GM21423 (cell line): ENCODE data around the gene APOL2.
"Not testable (repeated sequence)": the region's sequence is repeated elsewhere in the genome, so short reads cannot be mapped to it uniquely, and the experiment has no call there.

Experiments used
- ATAC-seq: cut with Tn5 transposase; IDR thresholded peaks from one replicate; pipeline ENCODE4 v1.9.1; 2021; ENCODE audit warnings: mild to moderate bottlenecking, moderate library complexity; ENCODE audit not compliant: unreplicated experiment

The APOL2 gene

GRCh38 chr22:36225333-36225922 lies 13.9 kb downstream of the APOL2 start:
- no peak for ATAC-seq

- ATAC-seq, result no peak
Measured at GRCh38 chr22:36224245-36224644, 15.1 kb downstream of the APOL2 start.

GRCh38 chr22:36223504-36223903 lies 15.8 kb downstream of the APOL2 start:
- ATAC-seq, result no peak

DNA sequence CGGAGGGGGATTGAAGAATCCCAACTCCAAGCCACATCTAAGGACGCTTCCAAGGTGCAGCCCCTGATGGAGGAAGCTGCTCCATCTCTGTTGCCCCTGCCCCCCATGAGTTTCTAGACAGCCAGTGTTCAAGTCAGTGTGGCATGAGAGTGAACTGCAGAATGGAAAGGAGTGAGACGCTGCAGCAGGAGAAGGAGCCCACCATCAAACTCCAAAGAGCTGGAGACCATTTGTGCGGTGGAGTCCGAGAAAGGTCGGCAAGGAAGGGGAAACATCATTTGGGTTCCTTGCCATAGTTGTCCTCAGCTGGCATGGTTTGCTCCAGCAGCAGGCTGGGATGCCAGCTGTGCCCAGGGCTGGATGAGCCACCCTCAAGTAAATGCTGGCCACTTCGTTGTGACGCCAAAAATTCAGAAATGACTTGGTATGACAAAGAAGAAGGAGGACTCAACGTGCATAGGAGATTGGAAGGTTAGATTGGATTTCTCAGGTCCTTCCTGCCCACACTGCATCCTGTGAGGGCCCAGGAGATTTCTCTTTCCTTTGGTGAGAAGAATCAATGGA lies 16.4 kb downstream of the APOL2 start:
- ATAC-seq, result no peak

DNA sequence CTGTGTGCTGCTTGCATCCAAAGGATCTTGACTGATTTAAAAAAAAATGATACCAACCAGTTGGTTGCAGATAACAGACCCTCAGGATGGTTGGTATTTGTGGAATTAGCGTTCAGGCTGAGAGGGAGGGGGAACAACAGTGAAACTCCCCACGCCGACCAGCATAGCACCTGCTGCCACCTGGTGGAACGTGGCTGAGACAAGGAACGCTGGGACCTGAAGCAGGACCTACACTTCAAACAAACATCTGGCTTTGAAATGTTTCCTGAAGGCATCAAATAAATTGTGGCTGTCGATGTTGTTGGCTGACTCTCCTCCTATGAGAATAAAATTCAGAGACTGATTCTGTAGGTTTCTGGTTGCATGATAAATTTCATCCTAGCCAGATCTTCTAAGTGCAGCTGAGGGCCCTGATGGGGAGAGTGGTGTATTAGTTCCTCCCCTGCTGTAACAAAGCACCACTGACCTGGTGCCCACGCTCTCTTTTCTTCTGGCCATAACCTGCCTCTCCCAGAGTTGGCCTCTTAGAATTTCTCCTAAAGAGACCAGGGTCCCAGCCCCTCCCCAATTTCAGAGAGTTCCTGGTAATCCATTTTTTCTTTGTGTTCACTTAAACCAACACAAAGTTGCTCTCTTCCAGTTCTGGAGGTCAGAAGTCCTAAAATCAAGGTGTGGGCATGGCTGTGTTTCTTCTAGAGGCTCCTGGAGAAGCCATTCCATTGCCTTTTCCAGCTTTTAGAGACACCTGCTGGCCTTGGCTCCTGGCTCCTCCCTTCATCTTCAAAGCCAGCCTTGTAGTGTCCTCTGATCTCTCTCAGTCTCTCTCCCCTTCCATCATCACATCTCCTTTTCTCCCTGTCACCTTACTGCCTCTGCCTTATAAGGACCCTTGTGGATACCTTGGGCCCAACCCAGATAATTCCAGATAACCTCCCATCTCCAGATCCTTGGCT lies 17.3 kb downstream of the APOL2 start:
- no peak for ATAC-seq

- ATAC-seq, result no peak
Measured at GRCh38 chr22:36220451-36220921, 18.8 kb downstream of the APOL2 start.

DNA sequence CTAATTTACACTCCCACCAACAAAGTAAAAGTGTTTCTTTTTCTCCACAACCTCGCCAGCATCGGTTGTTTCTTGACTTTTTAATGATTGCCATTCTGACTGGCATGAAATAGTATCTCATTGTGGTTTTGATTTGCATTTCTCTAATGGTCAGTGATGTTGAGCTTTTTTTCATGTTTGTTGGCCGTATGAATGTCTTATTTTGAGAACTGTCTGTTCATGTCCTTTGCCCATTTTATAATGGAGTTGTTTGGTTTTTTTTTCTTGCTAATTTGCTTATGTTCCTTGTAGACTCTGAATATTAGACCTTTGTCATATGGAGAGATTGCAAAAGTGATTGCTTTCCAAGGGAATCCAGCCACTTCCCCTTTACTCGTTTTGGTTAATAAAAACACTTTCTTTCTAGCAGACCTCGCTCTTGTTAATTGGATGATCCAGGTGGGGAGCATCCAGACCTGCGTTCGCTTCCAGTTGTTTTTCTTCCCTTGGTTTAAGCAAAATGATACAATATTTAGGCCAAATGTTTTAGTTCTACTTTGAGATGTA lies 20.6 kb downstream of the APOL2 start:
- ATAC-seq, result no peak

DNA sequence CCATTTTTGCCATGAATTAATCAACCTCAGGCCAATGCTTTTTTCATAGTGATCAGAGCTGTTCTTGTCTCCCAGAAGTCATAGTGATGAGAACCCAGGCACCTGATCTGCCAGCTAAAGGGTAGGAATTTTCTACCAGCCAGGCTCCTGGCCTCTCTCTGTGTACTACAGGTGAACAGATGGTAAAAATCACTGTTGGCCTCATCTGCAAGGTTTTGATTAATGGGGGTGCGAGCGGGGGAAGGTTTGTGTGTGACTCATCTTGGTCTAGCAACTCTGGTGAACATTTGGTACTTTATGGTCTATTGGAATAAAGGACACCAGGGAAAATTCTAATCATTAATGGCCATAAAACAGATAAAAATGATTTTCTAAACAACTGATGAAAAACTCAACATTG lies 23.3 kb downstream of the APOL2 start:
- no peak for ATAC-seq

DNA sequence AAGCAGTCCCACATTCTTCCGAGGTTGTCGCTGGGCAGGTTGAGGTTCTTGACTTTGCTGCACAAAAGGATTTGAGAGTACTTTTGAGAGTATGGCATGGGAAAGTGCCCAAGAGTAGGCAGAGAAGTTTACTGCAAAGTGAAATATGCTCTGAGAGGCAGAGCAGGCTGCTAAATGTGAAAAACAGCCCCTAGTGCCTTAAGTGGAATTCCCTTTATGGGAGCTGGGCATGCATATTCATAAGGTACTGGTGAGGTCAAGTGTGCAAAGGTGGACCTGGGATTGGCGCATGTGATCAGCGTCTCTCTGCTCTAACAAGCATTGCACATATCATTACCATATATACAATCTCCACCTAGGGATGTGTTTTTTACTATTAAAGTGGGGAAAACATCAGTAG lies 25.7 kb downstream of the APOL2 start:
- ATAC-seq, result no peak

GRCh38 chr22:36212901-36213300 lies 26.4 kb downstream of the APOL2 start:
- ATAC-seq, result no peak

DNA sequence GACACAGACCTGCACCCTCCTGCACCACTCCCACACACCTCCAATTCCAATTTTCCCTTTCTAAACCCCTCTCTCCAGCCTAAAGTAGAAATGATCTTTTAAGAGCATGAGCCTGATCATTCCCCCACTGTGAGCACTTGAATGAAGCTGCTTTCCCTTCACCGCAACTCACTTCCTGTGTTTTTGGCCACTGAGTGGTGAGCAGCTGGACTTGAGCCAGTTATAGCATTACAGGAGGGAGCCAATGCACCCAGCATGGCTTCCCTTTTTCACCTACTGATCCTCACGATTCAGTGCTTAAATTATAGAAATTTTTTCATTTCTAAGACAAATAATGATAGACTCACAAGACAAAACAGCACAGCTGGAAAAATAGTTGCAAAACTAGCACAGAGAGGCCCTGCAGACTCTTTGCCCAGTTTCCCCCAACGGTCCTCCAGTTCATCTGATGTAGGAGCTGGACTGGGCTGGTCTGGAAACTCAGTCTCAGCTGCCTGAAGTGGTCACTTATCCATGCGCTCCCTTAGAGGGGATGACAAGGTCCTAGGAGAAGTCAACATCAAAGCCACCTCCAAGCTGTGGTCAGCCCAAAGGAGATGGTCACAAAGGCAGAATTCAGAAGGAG lies 28.0 kb downstream of the APOL2 start:
- no peak for ATAC-seq

GRCh38 chr22:36210224-36210623 lies 29.1 kb downstream of the APOL2 start:
- ATAC-seq, result no peak

DNA sequence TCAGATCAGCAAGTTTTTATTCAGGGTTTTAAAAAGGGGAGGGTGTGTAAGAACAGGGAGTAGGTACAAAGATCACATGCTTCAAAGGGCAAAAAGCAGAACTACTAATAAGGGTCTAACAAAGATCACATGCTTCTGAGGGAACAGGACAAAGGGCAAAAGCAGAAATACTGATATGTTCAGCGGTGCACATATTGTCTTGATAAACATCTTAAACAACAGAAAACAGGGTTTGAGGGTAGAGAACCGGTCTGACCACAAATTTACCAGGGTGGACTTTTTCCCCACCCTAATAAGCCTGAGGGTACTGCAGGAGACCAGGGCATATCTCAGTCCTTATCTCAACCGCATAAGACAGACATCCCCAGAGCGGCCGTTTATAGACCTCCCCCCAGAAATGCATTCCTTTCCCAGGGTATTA lies 29.8 kb downstream of the APOL2 start:
- ATAC-seq, result not testable (repeated sequence)

GRCh38 chr22:36208914-36209313 lies 30.4 kb downstream of the APOL2 start:
- ATAC-seq, result no peak

- no peak for ATAC-seq
Measured at GRCh38 chr22:36208162-36208765, 31.1 kb downstream of the APOL2 start.

DNA sequence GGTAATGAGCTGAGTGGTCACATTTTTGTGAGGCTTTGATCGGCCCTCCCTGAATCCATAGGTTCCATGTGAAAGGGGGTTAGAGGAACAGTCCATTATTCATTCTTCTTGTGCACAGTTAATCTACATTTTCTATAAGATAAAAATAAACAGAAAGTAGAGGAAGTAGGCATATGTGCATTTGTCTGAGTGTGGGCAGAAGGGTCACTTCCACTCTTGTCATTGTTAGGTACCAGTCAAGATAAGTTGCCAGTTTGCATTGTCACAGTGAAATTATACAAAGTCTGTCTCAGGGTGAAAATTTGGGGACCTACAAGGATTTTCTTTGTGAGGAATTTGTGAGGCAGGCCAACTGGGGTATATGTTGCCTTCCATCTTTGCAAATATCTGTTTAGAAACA lies 33.1 kb downstream of the APOL2 start:
- ATAC-seq, result no peak

- ATAC-seq, result not testable (repeated sequence)
Measured at GRCh38 chr22:36205573-36205972, 33.8 kb downstream of the APOL2 start.

DNA sequence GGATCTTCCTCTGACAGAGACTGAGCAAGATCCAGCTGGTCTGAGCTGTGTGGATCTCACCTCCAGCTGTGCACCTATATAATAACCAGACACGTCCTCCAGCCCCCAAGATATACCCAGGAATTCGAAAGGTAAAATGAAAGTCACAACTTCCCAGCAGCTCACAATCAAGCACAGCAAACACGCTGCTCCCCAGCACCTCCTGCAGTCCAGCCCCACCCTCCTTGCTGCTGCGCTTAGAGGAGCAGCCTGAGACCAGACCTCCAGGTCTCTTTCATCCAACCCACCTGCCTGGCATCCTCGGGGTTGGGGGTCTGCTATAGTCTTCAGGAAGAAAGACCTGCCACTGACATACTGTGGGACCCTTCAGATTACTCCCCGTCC lies 34.7 kb downstream of the APOL2 start:
- no peak for ATAC-seq

GRCh38 chr22:36204001-36204631 lies 35.2 kb downstream of the APOL2 start:
- no peak for ATAC-seq

DNA sequence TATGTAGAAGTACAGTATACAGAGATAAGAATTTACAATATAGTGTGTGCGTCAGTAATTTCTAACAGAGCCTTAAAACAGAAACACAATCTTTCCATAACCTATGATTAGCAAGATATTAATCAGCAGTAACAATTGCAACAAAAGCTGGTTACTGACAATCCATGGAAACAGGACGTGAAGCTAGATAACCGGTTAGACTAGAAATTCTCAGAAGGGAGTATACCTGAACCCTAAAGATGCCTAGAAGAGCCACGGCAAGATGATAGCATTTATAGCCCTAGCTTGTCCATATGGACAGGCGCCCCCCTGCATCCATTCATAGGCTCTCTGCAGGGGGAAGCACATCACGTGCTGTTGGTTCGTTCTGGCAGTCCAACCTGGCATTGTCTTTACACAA lies 35.9 kb downstream of the APOL2 start:
- ATAC-seq, result not testable (repeated sequence)
